Measurements from ENCODE around the gene HIPK2.

GRCh38 chr7:139763330-139763729 lies 14.5 kb downstream of the HIPK2 start:
- TF ChIP-seq CTCF (IDR thresholded peaks at IDR 0.05) (no peak), POLR2A (IDR thresholded peaks at IDR 0.05) (no peak)
